ENCODE measurements around the gene ADGRG4.

ADGRG4 gene

GRCh38 chrX:136405126-136405525, 104.4 kb downstream of the ADGRG4 start:
- no peak for TF ChIP-seq CTCF (conservative IDR thresholded peaks at IDR 0.05; ENCODE audit: low read depth, low read length)
- no peak for DNase-seq (ENCODE audit: low read depth)
- no peak overlapping the region for H3K4me3 ChIP-seq (ENCODE audit: low read depth, low read length)

GRCh38 chrX:136417806-136418205, 117.0 kb downstream of the ADGRG4 start:
- DNase-seq (ENCODE audit: low read depth), result no peak

GRCh38 chrX:136421338-136421737, 120.6 kb downstream of the ADGRG4 start:
- H3K4me3 ChIP-seq (ENCODE audit: low read depth, low read length), result no peak overlapping the region
- no peak for DNase-seq (ENCODE audit: low read depth)
- TF ChIP-seq CTCF (conservative IDR thresholded peaks at IDR 0.05; ENCODE audit: low read depth, low read length), result no peak

More at GRCh38 chrX:136417806-136418205, 117.0 kb downstream of the ADGRG4 start:
- no peak for TF ChIP-seq CTCF (conservative IDR thresholded peaks at IDR 0.05; ENCODE audit: low read depth, low read length)
- no peak overlapping the region for H3K4me3 ChIP-seq (ENCODE audit: low read depth, low read length)

GRCh38 chrX:136423724-136424123, 123.0 kb downstream of the ADGRG4 start:
- H3K4me3 ChIP-seq (ENCODE audit: low read depth, low read length), result no peak overlapping the region
- DNase-seq (ENCODE audit: low read depth), result no peak
- TF ChIP-seq CTCF (conservative IDR thresholded peaks at IDR 0.05; ENCODE audit: low read depth, low read length), result no peak

- TF ChIP-seq CTCF (conservative IDR thresholded peaks at IDR 0.05; ENCODE audit: low read depth, low read length), result no peak
- no peak overlapping the region for H3K4me3 ChIP-seq (ENCODE audit: low read depth, low read length)
- no peak for DNase-seq (ENCODE audit: low read depth)
Measured at GRCh38 chrX:136425996-136426395, 125.2 kb downstream of the ADGRG4 start.

GRCh38 chrX:136431625-136432024, 130.9 kb downstream of the ADGRG4 start:
- no peak overlapping the region for H3K4me3 ChIP-seq (ENCODE audit: low read depth, low read length)
- no peak for DNase-seq (ENCODE audit: low read depth)
- TF ChIP-seq CTCF (conservative IDR thresholded peaks at IDR 0.05; ENCODE audit: low read depth, low read length), result no peak

- no peak overlapping the region for H3K4me3 ChIP-seq (ENCODE audit: low read depth, low read length)
- no peak for TF ChIP-seq CTCF (conservative IDR thresholded peaks at IDR 0.05; ENCODE audit: low read depth, low read length)
- DNase-seq (ENCODE audit: low read depth), result no peak
Measured at GRCh38 chrX:136437774-136438173, 137.0 kb downstream of the ADGRG4 start.

Data from choroid plexus epithelial cell (primary cell).